ENCODE data around the gene FAM151A. TPM values are rescaled to one million over a fixed set of nuclear protein-coding genes. Genes with fewer than 3 reads are reported as not detected.

Gene FAM151A
- total RNA-seq, 1 donor from 2014 or later: not detected

GRCh38 chr1:54665852-54666251 is 42.5 kb upstream of the FAM151A start:
- Histone ChIP-seq H3K9me3 (no peaks in the 10 kb centered on the region), H3K4me1 (no peaks in the 10 kb centered on the region), H3K4me3 (no peak overlapping the region), H3K27ac (no peak overlapping the region), H3K27me3 (ENCODE audit: low read depth) (no peaks in the 10 kb centered on the region), H3K36me3 (no peaks in the 10 kb centered on the region)
- TF ChIP-seq, protein P1, sequence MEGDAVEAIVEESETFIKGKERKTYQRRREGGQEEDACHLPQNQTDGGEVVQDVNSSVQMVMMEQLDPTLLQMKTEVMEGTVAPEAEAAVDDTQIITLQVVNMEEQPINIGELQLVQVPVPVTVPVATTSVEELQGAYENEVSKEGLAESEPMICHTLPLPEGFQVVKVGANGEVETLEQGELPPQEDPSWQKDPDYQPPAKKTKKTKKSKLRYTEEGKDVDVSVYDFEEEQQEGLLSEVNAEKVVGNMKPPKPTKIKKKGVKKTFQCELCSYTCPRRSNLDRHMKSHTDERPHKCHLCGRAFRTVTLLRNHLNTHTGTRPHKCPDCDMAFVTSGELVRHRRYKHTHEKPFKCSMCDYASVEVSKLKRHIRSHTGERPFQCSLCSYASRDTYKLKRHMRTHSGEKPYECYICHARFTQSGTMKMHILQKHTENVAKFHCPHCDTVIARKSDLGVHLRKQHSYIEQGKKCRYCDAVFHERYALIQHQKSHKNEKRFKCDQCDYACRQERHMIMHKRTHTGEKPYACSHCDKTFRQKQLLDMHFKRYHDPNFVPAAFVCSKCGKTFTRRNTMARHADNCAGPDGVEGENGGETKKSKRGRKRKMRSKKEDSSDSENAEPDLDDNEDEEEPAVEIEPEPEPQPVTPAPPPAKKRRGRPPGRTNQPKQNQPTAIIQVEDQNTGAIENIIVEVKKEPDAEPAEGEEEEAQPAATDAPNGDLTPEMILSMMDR (IDR thresholded peaks at IDR 0.05): no peak
- no peak for DNase-seq
- intact Hi-C loops (cut with DNase I): no loop called here
- no peak for ATAC-seq

DNA sequence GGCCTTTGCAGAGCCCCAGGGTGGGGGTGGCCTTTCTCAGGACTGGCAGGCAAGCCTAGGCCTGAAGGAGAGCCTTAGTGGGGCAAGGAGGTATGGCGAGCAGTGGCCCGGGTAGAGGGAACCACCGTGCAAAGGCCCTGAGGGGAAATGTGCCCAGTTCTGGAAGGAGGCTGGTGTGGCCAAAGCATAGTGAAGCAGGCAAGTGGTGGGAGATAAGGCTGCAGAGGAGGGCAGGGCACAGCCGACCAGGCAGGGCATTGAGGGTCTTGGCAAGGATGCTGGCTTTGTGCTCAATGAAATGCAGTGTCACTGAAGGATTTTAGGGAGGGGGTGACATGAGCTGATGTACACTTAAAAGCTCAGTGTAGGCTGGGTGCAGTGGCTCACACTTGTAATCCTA is 41.0 kb upstream of the FAM151A start:
- H3K4me3 ChIP-seq: no peak overlapping the region
- H3K9me3 ChIP-seq: no peaks in the 10 kb centered on the region
- H3K27ac ChIP-seq: no peak overlapping the region
- intact Hi-C loops (cut with DNase I): no loop called here
- DNase-seq (no peak), ATAC-seq (peak in 1 of 2 donors; percentile 25)
- no peaks in the 10 kb centered on the region for H3K27me3 ChIP-seq (ENCODE audit: low read depth)
- H3K4me1 ChIP-seq: no peaks in the 10 kb centered on the region
- H3K36me3 ChIP-seq: no peaks in the 10 kb centered on the region
- TF ChIP-seq, protein P1 (IDR thresholded peaks at IDR 0.05): no peak

DNA sequence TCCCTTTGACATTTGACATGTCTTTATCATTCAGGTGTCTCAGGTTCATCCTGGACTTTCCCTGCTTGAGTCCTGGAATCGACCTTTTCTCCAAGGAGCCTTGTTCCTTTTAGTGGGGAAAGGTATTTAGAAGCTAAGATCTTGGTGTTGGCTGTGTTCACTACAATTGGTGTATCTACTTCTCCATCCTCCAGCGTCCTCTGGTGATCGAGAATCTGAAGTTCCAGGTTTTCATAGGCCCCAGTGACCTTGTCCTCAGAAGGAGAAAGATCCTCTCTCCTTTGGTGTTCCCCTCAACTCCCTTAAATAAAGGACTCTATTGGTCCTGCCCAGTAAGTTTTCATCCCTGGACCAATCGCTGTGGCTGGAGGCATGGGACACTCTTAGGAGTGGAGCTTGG is 40.4 kb upstream of the FAM151A start:
- intact Hi-C loops (cut with DNase I): no loop called here
- DNase-seq: no peak
- TF ChIP-seq, protein P1 (IDR thresholded peaks at IDR 0.05): no peak
- Histone ChIP-seq H3K9me3 (peaks cover 1% of the 10 kb centered on the region), H3K27me3 (ENCODE audit: low read depth) (no peaks in the 10 kb centered on the region), H3K36me3 (no peaks in the 10 kb centered on the region), H3K4me1 (no peaks in the 10 kb centered on the region), H3K4me3 (no peak overlapping the region), H3K27ac (no peak overlapping the region)
- no peak for ATAC-seq

- Histone ChIP-seq H3K36me3 (no peaks in the 10 kb centered on the region), H3K4me3 (no peak overlapping the region), H3K27ac (no peak overlapping the region), H3K27me3 (ENCODE audit: low read depth) (no peaks in the 10 kb centered on the region), H3K9me3 (peaks cover 10% of the 10 kb centered on the region), H3K4me1 (no peaks in the 10 kb centered on the region)
- ATAC-seq (no peak), DNase-seq (no peak)
- TF ChIP-seq, protein P1 (IDR thresholded peaks at IDR 0.05): no peak
- intact Hi-C loops (cut with DNase I): no loop called here
These were observed 35.0 kb upstream of the FAM151A start for GRCh38 chr1:54658164-54658913.

- DNase-seq: no peak
- Histone ChIP-seq H3K27ac (no peak overlapping the region), H3K9me3 (peaks cover 2% of the 10 kb centered on the region), H3K27me3 (ENCODE audit: low read depth) (no peaks in the 10 kb centered on the region), H3K4me3 (no peak overlapping the region), H3K4me1 (no peaks in the 10 kb centered on the region), H3K36me3 (no peaks in the 10 kb centered on the region)
- no peak for ATAC-seq
- TF ChIP-seq, protein P1 (IDR thresholded peaks at IDR 0.05): no peak
- intact Hi-C loops (cut with DNase I): no loop called here
These were observed 29.7 kb upstream of the FAM151A start for GRCh38 chr1:54653036-54653435.

All from lower lobe of right lung (tissue), 2 donors.